Uterus (tissue), 2 donors: ENCODE data around the gene EXOC3.

Source experiments
- POLR2A ChIP-seq, 2 donors: fragments of 450-650 bp; IDR thresholded peaks; one replicate each; pipeline ENCODE4 v1.6.1; 2016; ENCODE audit warnings: antibody characterized with exemption in 2 of 2, mild to moderate bottlenecking in 1 of 2, moderate library complexity in 1 of 2
- TF ChIP-seq, protein P1 (sequence below), 4 experiments: fragments of 200-600 bp in 2 of 4; fragments of 450-650 bp in 2 of 4; sonication (generic) in 2 of 4; IDR thresholded peaks; one replicate each; pipeline ENCODE4 v1.5.1; 2016 to 2019; ENCODE audit warnings: antibody characterized with exemption in 4 of 4, mild to moderate bottlenecking in 2 of 4, moderate library complexity in 1 of 4

DNA sequence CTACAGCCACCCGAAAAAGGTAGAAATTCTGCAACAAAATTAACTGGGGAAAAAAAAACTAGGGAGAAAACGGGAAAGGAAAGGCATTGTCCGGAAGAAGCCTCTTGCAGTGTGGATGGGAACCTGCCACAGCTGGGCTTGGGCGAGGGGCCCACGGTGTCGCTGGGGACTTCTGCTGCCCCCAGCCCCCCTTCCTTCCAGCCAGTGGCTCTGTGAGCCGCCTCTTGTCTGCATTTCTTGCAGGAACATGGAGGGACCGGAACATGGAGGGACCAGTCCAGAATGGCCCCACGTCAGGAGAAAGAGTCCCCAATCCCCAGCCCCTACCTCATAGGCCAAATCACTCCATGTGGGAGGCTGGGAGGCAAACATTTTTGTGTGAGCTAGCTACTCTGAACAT, 36.9 kb upstream of the EXOC3 start:
- TF ChIP-seq POLR2A (IDR thresholded peaks at IDR 0.05): no peak
- TF ChIP-seq, protein P1, sequence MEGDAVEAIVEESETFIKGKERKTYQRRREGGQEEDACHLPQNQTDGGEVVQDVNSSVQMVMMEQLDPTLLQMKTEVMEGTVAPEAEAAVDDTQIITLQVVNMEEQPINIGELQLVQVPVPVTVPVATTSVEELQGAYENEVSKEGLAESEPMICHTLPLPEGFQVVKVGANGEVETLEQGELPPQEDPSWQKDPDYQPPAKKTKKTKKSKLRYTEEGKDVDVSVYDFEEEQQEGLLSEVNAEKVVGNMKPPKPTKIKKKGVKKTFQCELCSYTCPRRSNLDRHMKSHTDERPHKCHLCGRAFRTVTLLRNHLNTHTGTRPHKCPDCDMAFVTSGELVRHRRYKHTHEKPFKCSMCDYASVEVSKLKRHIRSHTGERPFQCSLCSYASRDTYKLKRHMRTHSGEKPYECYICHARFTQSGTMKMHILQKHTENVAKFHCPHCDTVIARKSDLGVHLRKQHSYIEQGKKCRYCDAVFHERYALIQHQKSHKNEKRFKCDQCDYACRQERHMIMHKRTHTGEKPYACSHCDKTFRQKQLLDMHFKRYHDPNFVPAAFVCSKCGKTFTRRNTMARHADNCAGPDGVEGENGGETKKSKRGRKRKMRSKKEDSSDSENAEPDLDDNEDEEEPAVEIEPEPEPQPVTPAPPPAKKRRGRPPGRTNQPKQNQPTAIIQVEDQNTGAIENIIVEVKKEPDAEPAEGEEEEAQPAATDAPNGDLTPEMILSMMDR (IDR thresholded peaks at IDR 0.05): no peak
